GM18526 (cell line): ENCODE results near the gene MLN.

Source experiments
- POLR2A ChIP-seq: IDR thresholded peaks from 3 replicates; pipeline ENCODE4 v1.6.1; 2011; ENCODE audit not compliant: insufficient read length; ENCODE audit errors: extremely low read depth

MLN gene

DNA sequence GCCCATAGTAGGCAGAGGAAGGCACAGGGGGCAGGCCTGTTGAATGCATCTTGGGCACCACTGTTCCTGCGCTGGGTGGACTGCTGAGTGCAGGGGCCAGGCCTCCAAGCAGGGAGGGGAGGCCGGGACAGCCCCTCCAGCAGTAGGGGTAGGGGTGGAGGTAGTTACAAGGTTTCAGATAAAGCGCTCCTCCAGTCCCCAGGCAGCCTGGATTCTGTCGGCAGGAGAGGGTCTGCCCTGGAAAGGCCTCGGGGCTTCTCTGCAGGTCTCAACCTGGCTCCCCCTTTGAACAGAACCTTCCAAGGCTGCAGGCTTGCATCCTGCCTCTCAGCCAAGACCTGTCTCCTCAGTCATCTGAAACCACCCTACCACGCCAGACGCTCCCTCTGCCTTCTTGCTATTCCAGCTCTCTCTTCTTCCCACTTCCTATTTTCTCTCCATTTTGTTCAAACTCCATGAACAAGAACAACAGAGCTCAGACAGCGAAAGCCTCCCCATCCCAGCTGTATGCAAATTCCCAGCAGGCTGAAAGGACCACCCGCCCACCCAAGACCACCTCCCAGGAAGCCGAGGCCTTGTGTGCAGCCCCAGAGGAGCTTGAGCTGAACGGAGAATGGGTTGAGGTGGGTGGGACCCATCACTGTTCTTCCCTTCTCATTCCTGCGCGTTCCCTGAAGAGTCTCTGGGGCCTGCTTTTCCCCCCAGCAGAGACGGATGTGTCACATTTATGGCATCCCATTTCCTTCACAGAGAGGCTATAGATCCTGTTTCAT is 1.4 kb downstream of the MLN start:
- no peak for TF ChIP-seq POLR2A

DNA sequence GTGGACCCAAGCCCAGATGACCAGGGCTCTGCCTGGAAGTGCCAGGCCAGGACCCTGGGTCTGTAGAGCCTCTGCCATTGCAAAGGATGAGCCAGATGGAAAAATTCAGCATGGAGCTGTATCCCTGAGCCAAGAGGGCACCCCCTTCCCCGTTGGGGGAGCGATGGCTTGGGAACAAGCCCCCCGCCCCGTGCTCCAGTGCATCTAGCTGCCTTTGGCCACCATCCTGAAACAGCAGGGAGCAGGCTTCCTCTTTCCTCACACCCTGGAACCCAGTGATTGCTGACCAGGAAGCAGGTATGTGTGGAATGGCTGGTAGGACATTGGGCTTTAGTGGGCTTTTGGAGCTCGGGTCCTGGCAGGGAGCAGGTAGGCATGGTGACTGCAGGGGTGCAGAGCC is 2.2 kb downstream of the MLN start:
- TF ChIP-seq POLR2A: no peak

GRCh38 chr6:33800248-33800969 is 3.4 kb downstream of the MLN start:
- no peak for TF ChIP-seq POLR2A

- no peak for TF ChIP-seq POLR2A
Observed at GRCh38 chr6:33799454-33800113, 4.2 kb downstream of the MLN start.

- no peak for TF ChIP-seq POLR2A
Observed at GRCh38 chr6:33798343-33798848, 5.4 kb downstream of the MLN start.

GRCh38 chr6:33797626-33798342 is 6.0 kb downstream of the MLN start:
- TF ChIP-seq POLR2A: no peak

GRCh38 chr6:33794910-33795623 is 8.7 kb downstream of the MLN start:
- no peak for TF ChIP-seq POLR2A

- TF ChIP-seq POLR2A: no peak
Observed at GRCh38 chr6:33792981-33793380, 10.8 kb downstream of the MLN start.

GRCh38 chr6:33791620-33792019 is 12.2 kb downstream of the MLN start:
- TF ChIP-seq POLR2A: no peak

DNA sequence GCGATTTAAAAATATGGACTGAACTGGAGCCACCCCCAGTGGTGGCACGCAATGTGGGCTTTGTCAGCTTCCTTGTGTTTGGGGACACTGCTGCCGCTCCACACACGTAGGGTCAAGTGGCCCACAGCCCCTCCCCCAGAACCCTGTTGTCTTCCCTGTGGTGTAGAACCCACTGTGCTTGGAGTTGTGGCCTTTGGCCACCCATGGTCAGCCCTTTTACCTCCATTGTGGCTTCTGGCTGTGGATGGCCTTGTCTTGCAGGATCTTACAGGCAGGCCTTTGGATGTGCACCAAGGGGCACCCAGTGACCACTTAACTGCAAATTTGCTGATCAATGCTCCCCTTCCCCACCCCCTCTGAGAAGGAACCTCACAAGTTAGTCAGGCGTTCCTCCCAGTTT is 12.9 kb downstream of the MLN start:
- no peak for TF ChIP-seq POLR2A

- no peak for TF ChIP-seq POLR2A
Observed at GRCh38 chr6:33790379-33790778, 13.4 kb downstream of the MLN start.

GRCh38 chr6:33789550-33789895 is 14.3 kb downstream of the MLN start:
- no peak for TF ChIP-seq POLR2A

DNA sequence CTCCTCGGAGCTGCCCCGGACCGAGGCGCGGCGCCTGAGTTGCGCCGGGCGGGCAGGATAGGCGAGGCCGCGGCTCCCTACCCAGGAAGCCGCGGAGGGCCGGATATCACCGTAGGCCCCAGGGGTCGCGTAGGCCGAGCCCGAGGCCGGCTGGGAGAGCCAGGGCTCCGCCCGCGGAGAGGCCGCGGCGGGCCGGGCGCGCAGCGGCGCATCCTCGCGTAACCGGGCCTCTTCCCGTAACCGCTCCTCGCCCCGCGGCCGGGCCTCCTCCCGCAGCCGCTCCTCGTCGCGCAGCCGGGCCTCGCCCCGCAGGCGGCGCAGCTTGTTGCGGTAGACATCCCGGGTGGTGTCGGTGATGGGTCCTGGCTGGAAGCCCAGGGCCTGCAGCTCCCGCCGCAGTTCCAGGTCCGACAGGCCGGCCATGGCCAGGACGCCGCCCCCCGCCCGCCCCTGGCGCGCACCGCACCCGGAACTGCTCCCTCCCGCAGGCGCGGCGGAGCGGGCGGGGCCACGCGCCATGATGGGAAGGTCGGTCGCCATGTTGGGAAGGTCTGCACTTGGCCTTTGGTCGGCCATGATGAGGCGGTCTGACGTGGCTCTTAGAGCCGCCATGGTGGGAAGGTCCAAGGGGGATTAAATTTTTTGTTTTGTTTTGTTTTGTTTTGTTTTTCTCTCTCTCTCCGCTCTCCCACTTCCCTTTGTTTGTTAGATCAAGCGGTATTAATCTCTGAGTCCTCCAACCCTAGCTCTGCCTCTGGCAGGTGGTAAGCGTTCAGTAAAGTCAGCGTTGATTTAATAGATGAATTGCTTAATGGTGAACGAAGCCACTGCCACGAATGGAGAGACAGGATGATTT is 14.9 kb downstream of the MLN start, which contains the start of gene LEMD2:
Gene LEMD2 (minus strand): TSS at position 437 of the 856 bp plus-strand sequence. CDS start 14 bp downstream, at position 423.
- peak; percentile 76 for TF ChIP-seq POLR2A
